ENCODE data around the gene CAPN13.

The CAPN13 gene

DNA sequence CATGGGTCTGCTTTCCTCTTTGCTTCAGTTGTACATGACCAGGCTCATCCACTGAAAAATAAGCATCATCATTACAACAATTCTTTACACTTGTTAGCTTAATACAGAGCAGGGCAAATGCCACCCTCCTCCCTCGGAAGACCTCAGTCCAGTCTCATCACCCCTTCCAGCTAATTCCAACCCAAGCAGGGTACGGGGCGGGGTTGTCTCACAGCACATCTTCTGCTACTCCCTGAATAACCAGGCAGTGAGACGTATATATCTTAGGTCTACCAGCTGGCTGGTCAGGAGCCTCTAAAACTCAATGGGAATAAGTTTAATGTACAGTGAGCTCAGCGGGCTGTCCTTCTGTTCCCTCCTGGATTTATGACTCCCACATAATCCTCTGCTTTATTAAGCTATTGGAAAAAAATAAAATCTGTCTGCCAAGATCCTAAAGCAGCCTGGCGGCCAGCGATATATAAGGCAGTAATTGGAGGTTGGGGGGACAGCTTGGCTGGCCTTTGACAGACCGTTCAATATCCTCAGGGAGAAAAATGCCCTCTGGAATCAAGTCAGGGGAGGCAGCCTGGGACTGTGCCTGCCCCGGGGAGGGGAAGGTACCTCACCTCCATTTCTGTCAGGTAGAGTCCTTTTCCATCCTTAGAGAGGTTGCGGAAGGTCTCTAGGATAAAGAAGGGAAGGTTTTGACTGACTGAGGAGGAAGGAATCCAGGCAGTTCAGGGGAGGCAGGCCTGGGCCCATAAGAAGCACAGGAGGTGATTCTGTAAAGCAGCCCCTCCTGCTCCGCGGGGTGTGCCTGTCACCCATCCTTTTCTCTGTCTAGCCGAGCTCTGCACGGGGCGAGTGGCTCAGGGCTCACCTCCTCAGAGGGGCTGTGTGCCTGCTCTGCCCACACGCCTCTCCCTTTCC, 76.3 kb downstream of the CAPN13 start:
- no peak for DNase-seq (ENCODE audit: low read depth)

DNA sequence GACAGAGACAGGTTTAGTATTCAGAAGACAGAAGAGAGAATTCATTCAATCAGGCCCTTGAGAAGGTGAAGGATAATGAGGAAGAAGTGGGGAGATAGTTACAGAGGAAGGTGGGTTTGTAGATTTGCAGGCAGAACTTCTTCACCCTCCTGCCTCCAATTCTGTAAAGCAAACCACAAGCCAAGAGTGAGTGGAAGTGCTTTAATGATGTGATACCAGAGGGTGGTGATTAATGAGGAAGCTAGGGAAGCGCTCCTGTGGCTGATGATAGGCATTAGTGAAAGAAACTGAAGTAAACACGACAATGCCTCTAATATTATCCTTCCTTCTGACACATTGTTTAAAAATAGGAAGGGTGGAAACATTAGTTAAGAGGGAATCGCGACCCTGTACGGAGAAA, 78.2 kb downstream of the CAPN13 start:
- no peak for DNase-seq (ENCODE audit: low read depth)

DNA sequence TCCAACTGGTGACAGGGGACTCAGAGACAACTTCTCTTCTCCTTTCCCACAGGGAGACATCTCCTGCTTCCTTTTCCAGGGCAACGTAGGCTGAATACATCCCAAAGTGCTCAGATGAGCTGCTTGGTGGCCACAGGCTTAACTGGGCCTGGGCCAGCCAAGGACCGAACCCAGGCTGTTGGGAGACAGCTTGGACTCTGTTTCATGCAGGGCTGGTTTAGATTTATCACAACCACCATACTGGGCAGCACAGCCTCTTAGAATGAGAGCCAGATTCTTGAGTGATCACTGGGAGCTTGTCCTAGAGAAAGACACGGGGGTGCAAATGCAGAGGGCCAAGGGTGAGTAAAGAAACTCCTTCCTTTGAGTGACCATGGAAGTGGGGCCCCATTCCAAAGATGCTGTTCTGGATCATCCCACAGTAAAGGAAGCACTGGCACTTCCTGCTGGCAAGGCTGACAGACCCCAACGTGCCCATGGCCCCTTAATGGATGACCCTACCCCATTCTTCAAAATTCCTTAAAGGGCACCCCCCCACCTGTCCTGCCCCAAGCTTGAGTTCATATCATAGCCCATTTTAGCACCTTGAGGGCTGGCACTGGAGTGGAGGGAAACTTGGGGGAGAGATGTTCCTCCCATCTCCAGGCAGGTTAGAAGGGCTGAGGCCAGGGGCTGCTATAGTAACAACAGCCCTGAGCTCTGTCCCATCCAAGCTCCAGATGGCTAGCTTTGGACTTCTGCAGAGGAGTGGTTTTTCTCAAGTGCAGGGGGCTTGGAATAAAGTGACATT, 84.1 kb downstream of the CAPN13 start:
- no peak for DNase-seq (ENCODE audit: low read depth)

DNA sequence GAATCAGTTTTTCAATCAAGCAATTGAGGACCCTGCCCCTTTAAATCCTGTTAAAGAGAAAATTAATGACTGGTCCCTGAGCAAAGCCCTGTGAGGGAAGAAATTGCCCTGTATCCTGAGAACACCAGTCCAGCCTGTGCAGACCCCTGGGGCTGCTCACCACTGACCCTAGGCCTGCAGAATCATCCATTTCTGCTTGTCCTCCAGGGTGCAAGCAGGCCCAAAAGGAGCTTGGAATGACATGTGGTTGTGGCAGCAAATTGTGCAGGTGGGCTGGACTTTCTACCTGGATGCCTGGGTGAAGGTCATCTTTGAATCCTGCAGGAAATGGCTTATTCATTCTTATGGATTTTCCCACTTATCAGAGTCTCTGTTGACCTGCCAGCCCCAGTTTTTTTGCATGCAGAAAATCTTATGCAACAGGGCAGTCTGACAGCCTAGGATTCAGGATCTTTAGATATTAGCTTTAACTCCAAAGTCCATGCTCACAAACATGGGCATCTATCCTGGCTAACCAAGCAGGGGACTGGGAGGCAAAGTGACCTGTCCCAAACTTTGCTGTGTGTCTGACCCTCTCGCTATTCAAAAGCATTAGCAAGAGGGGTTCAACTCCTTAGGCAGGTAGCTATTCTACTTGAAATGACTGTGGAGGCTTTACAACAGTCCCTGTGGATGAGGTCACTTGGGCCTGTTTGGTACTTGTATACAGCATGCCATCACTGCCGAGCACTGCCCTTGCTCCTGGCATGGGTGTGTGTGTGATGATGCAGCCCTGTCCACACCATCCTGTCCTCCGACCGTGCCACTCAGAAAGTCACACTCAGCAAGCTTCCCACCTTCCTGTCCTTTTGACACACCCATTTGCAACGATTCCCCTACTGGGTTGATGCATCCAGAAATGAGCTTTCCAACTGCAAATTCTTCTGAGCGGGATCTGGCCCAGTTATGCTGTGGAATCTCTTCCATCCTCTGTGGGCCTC, 85.3 kb downstream of the CAPN13 start:
- DNase-seq (ENCODE audit: low read depth) = no peak

DNA sequence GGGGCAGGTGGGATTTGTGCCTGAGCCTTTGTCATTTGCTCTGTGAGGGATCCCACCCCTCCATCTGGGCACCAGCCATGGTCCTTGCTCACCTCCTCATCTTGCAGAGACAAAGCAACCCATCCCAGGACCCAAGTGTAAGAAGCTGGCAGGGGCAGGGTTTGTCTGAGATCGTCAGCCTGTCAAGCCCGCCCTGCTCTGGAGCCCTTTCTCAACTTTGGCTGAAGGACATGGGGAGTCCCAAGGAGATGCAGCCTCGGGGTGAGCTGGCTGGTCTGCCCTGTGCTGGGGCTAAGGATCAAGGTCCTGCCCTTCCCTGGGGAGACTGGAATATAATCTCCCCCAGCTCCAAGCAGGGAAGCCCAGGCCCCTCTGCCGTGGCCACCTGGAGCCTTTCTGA, 86.0 kb downstream of the CAPN13 start:
- DNase-seq (ENCODE audit: low read depth) = no peak

DNA sequence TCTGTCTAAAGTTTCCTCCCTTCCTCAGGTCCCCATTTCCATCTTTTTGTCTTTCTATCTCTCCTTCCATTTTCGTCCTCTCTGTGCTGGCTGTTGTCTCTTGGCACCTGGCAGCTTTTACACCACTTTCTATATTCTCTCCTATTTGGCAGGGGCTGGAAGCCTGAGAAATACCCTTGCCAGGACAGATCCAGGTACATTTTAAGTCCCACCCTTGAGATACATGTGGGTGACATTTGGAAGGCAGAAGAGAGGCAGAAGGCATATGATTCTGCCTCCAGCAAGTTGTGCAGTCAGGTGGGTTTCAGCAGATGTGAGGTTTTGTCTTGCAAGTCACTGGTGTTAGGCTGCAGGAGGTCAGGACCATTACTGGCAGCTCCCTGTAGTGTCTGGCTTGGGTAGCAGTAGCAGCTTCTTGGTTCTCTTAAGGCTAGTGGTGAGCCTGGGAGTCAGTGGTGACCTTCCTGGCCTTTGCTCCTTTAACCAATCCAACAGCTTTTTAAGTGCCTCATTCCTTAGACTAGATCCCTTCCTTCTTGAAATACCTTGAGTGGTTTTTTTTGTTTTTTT, 90.1 kb downstream of the CAPN13 start:
- no peak for DNase-seq (ENCODE audit: low read depth)

DNA sequence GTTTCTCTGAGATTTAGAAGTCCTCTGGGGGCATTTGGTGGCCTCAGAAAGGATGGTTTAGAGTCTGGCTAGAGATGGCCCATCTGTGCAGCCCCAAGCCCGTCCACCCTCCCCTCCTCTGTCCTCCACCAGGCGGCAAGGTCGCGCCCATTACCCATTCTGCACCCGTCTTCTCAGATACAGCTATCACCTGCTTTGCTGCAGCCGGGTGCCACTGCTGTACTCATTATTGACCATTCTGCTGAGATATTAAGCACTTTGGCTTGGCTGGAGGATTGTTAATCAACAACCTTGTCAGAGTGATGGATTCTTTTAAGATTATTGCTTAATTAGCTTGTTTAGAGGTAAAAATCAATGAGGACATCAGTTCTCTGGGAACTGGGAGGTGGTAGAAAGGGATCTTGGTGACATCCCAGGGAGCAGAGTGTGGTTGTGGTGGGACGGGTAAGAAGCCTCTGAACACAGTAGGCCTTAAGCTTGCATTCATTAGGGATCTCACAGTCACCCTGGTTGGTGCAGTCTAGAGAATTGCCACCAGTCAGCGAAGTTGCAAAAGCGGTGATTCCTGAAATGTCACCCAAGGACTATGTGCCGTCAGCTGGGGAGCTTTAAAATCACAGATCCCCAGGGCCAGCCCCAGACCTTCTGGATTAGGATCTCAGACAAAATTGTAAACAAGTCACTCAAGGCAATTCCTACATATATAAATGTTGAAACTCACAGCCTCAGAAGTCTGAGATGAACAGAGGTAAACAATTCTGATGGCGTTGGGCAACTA, 90.9 kb downstream of the CAPN13 start:
- DNase-seq (ENCODE audit: low read depth) = no peak

DNA sequence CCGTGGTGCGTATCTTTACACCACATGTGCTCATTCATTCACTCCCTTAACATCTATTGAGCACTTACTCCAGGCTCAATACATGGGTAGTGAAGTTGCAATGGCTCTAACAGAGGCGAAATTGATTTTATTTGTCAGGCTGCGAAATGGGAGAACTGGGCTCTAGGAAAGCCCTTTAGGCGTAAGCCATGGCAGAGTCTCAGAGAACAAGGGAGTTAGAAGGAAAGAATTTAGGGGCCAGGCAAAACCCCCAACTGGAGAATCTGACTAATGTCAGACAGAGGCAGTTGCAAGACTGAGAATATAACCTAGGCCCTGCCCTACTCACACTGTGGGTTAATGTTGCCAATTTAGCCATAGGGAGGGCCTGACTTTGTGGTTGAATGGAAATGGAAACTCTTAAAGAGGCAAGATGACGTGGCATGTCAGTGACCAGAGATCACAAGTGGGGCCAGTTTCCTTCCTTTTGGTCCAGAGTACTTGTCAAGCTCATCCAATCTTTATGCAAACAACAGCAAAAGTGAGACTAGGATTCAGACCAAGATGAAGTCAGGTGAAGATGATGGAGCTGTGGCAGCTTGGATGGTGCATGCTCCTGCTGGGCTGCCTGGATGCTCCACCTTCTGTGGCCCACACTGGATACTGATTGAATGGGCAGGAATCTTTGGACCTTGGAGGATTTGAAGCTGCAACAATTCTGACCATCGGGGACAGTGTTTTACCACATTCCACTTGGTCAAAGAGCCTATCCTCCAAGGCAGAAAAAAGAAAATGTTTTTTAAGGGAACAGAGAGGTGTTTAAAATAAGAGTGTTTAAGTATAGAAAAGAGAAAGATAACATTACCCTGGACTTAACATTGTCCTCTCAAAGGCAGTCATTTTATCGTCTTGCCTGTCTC, 92.2 kb downstream of the CAPN13 start:
- no peak for DNase-seq (ENCODE audit: low read depth)

DNA sequence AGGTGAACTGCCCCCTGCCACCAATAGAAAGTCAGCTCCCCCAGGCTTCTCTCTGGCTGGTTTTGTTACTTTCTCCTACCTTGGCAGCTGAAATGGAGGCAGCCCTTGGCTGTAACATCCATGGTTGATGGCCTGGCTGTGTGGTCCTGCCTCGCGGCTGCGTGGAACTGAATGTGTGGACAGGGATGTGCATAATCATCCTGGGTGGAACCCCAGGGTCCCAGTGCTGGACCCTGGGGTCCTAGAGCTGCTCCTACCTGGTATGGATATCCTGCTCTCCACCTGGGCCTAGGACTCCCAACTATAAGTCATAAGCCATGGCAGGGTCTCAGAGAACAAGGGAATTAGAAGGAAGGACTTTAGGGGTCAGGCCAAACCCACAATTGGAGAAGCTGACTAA, 93.5 kb downstream of the CAPN13 start:
- DNase-seq (ENCODE audit: low read depth) = no peak

DNA sequence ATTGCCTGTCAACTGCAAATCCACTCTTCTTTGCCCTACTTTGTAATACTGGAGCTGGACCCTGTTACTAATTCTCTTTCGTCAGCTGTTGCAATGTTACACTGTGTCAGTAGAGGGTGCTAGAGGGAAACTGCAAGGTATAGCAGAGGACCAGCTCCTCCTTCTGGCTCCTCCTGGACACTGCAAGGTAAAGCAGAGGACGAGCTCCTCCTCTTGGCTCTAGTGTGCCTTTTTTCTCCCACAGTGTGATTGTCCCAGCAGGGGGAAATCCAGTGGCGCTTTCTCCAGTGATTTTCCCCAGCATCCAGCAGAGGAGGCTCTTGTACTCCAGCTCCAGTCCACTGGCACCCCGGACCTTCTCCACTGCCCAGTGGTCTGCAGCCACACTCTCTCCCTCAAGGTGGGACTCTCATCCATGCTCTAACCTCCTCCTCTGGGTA, 95.6 kb downstream of the CAPN13 start:
- peak; percentile 72 for DNase-seq (ENCODE audit: low read depth)

DNA sequence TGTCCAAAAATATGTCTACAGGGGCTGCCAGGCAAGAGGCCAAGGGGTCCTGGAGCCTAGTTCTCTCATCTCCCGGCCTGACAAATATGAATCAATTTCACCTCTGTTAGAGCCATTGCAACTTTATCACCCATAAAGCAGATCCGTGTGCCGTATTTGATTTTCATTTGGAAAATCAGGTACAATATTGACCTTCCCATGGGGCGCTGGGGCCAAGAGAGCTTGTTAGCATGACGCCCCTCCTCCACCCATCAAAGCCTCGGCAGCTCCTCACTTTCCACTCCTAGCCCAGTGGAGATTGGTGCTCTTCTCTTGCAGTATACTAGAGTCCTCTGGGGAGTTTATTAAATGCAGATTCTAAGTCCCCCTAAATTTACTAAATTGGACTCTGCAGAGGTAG, 96.8 kb downstream of the CAPN13 start:
- no peak for DNase-seq (ENCODE audit: low read depth)

DNA sequence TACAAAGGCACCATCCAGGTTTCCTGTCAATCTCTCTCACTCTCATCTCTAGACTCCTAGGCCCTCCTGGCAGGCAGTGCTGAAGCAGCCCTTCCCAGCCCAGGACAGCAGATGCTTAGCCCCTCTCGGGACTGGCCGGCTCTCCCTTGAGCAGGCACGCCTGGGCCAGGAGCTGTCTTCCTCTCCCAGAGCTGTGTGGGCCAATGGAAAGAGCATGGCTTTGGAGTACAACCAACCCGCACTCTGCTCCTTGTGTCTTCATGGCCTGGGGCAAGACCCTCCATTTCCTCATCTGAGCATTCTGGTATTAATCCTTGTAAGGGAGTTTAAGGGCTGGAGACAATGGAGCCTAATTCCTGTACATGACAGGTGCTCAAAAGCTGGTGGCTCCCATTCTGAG, 97.2 kb downstream of the CAPN13 start:
- DNase-seq (ENCODE audit: low read depth) = no peak

DNA sequence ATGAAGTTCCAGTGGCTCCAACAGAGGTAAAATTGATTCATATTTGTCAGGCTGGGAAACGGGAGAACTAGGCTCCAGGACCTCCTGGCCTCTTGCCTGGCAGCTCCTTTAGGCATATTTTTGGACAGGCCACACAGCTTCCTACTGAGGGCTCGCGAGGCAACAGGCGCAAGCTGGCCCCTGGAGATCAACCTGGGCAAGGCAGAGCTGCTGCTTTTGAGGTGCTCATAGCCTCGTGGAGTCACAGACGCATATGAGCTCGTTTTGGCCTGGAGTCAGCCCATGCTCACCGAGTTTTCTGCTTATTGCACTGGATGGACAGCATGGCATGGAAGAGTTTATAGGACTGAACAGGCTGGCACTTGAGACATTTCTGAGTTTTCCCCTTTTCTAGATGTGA, 97.7 kb downstream of the CAPN13 start:
- no peak for DNase-seq (ENCODE audit: low read depth)

DNA sequence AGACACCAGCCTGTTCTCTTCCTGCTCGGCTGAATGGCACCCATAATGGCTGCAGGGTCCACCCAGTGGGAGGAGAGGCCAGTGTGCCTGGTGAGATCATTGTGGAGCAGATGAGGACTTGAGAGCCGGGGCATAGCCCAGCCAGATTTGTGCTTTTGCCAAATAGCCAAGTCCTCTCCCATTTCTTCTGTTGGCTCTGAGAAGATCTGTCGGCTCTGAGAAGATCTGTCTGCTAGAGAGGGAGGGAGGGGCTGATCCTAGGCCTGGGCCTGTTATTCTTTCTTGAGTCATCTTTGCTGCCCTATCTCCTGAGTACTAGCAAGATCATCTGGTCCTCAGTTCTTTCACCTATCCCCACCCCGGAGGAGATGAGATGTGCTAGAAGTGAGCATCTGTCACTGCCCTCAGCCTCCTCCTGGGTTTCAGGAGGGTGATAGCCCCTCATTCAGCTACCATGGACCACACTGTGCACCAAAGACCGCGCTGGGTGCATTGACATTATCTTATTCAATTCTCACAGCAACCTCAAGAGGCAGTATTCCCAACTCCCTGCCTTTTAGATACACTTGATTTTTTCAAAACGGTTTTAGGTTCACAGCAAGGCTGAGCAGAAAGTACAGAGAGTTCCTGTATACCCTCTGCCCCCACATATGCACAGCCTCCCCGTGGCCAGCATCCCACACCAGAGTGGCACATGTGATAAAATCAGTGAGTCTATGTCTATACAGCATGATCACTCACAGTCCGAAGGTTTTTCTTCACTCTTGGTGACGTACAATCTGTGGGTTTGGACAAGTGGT, 98.6 kb downstream of the CAPN13 start:
- no peak for DNase-seq (ENCODE audit: low read depth)

DNA sequence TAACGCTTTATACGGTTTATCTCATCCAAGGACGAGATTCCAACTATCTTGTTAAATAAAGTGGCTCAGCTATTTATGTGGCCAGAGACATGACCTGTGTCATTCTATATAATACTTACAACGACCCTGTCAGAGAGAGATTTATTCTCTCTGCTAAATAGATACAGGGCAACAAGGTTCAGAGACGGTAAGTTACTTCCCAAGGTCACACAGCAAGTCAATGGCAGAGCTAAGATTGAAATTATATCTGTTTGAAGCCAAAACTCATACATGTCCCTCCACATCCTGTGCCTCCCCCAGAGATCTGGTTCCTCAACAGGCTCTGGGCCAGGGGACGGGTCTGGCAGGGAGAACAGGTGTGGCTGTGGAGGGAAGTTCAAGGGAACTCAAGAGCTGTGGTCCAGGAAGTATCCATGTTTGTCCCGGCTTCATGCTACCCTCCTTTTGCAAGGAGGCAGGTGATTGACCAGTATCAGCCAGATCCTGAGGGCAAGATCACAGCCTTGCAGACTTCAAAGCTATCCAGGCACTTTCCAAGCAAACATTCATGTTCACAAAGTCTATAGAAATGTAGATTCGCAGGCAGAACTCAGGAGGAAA, 99.8 kb downstream of the CAPN13 start:
- DNase-seq (ENCODE audit: low read depth) = no peak

DNA sequence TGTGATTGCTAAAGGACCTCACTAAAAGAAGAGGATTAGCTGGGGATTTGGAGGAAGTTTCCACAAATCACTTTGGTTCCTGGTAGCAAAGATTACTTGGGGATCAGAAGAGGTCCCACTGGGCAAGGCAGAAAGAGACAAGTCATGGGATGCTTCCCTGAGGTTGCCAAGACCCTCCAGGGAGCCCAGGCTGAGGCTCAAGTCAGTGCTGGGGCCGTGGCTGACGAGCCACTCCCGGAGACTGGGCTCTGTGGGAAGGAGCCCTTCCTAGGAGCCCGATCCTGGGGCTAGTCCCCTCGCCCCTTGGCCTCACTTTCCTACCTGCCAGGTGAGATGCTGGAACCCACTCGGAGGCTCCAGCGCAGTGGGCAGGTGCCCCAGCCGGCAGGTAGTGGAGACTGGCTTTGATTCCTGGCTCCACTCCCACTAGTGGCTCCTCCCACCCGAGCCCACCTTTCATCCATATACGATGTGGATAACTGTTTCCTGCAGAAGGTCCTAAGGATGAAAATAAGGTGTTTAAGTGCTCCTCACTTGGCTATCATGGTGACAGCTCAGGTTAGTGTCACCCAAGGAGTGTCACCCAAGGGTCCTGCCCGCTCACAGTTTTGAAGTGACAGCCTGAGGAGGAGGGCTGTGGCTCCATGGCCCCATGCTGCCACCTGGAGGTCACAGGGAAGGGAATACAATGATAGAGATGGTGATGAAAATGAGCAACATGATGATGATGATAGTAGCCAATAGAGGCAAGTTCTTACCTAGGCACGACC, 100.5 kb downstream of the CAPN13 start:
- peak; percentile 53 for DNase-seq (ENCODE audit: low read depth)

DNA sequence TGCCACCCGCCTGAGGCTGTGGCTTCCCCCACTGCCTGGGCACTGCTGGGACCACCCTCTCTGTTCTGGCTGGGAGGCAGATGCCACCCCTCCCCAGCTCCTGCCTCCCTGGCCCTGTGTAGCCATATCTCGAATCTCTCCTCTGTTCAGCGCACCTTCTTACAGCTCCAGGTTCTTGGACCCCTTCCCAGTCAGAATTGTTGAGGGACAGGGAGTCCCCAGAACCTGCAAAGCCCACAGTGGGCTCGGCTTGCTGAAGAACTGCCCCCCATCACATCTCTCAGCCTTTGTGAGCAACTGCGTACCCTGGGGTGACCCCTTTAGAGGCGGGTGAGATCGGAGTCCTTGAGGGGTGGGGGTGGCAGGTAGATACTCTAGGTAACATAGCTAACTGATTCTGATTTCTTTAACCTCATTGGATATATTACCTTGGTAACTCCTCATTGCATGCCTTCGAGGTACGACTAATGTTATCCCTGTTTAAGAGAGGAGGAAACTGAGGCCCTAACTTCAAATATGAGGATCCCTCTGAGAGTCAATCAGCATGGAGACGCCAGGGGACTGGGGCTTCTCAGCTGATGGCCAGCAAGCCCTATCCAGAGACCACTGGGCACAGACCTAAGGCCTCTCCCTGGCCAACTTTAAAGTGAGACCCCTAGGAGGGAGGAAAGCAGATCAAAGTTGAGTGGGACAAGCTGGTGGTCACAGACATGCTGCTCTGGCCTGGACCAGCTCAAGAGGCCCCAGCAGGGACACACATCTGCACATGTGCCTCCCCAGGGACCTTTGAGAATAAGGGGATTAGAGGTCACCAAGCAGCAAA, 101.3 kb downstream of the CAPN13 start:
- DNase-seq (ENCODE audit: low read depth) = no peak
